Measurements from ENCODE around the gene RAB3GAP2. TPM values are rescaled to one million over a fixed set of nuclear protein-coding genes. Genes with fewer than 3 reads are reported as not detected.
"Not testable (repeated sequence)": the region's sequence is repeated elsewhere in the genome, so short reads cannot be mapped to it uniquely, and the experiment has no call there.

Gene RAB3GAP2
- total RNA-seq, 4 donors from 2014 or later: 16.5 to 24.2 (median 18.0) TPM

- H3K27ac ChIP-seq: no peak overlapping the region
- in situ Hi-C loops (cut with MboI; ENCODE audit: low sequenced_read_pairs in 4 of 4): no loop called here
- H3K4me3 ChIP-seq: no peak overlapping the region
- no peaks in the 10 kb centered on the region for H3K9me3 ChIP-seq
- H3K4me1 ChIP-seq: peaks cover 11 to 29% of the 10 kb centered on the region in 2 donors
- intact Hi-C loops (cut with DNase I; ENCODE audit: low total_unique reads): no loop called here
- ATAC-seq (no peak), DNase-seq (no peak)
- no peaks in the 10 kb centered on the region for H3K27me3 ChIP-seq
- TF ChIP-seq CTCF (IDR thresholded peaks at IDR 0.05 in 4 of 5, conservative IDR thresholded peaks at IDR 0.05 in 1 of 5) (no peak), POLR2A (IDR thresholded peaks at IDR 0.05) (no peak)
- H3K36me3 ChIP-seq: no peaks in the 10 kb centered on the region
Measured at GRCh38 chr1:220221269-220221668, 51.0 kb downstream of the RAB3GAP2 start.

GRCh38 chr1:220220699-220221040, 51.6 kb downstream of the RAB3GAP2 start:
- H3K9me3 ChIP-seq; in situ Hi-C loops (cut with MboI; ENCODE audit: low sequenced_read_pairs in 4 of 4); H3K27ac ChIP-seq; H3K36me3 ChIP-seq; DNase-seq; ATAC-seq; H3K4me3 ChIP-seq; H3K27me3 ChIP-seq; intact Hi-C loops (cut with DNase I; ENCODE audit: low total_unique reads): not testable (repeated sequence)
- H3K4me1 ChIP-seq: peaks cover 11 to 27% of the 10 kb centered on the region in 2 donors

- peaks cover 11 to 22% of the 10 kb centered on the region in 2 donors for H3K4me1 ChIP-seq
- TF ChIP-seq CTCF (IDR thresholded peaks at IDR 0.05 in 4 of 5, conservative IDR thresholded peaks at IDR 0.05 in 1 of 5): no peak
- no peak for TF ChIP-seq POLR2A (IDR thresholded peaks at IDR 0.05)
- ATAC-seq (no peak), DNase-seq (no peak)
- H3K9me3 ChIP-seq: no peaks in the 10 kb centered on the region
- no peaks in the 10 kb centered on the region for H3K27me3 ChIP-seq
- intact Hi-C loops (cut with DNase I; ENCODE audit: low total_unique reads) (loop anchor here (5.0 kb wide), 1 partner anchor 557 kb away; no protein-coding TSS in a partner anchor), in situ Hi-C loops (cut with MboI; ENCODE audit: low sequenced_read_pairs in 4 of 4) (no loop called here)
- no peaks in the 10 kb centered on the region for H3K36me3 ChIP-seq
- H3K27ac ChIP-seq: no peak overlapping the region
- no peak overlapping the region for H3K4me3 ChIP-seq
Measured at GRCh38 chr1:220219865-220220698, 52.2 kb downstream of the RAB3GAP2 start.

GRCh38 chr1:220219136-220219442, 53.2 kb downstream of the RAB3GAP2 start:
- DNase-seq (no peak), ATAC-seq (no peak)
- intact Hi-C loops (cut with DNase I; ENCODE audit: low total_unique reads) (loop anchor here (5.0 kb wide), 1 partner anchor 558 kb away; no protein-coding TSS in a partner anchor), in situ Hi-C loops (cut with MboI; ENCODE audit: low sequenced_read_pairs in 4 of 4) (no loop called here)
- H3K4me3 ChIP-seq: no peak overlapping the region
- no peak overlapping the region for H3K27ac ChIP-seq
- no peaks in the 10 kb centered on the region for H3K27me3 ChIP-seq
- no peaks in the 10 kb centered on the region for H3K9me3 ChIP-seq
- no peak for TF ChIP-seq CTCF (IDR thresholded peaks at IDR 0.05 in 4 of 5, conservative IDR thresholded peaks at IDR 0.05 in 1 of 5)
- no peak for TF ChIP-seq POLR2A (IDR thresholded peaks at IDR 0.05)
- H3K36me3 ChIP-seq: no peaks in the 10 kb centered on the region
- peaks cover 3 to 14% of the 10 kb centered on the region in 2 donors for H3K4me1 ChIP-seq

- peak; percentile 86 to 92 for ATAC-seq
Measured at GRCh38 chr1:220218397-220219135, 53.7 kb downstream of the RAB3GAP2 start.

More at GRCh38 chr1:220218397-220219135, 53.7 kb downstream of the RAB3GAP2 start:
- in situ Hi-C loops (cut with MboI; ENCODE audit: low sequenced_read_pairs in 4 of 4); H3K36me3 ChIP-seq; H3K9me3 ChIP-seq; H3K27ac ChIP-seq; H3K27me3 ChIP-seq; H3K4me3 ChIP-seq: not testable (repeated sequence)
- TF ChIP-seq CTCF (IDR thresholded peaks at IDR 0.05 in 4 of 5, conservative IDR thresholded peaks at IDR 0.05 in 1 of 5): peak; percentile 28 to 56 (median 39)
- peak; percentile 11 to 52 for DNase-seq
- intact Hi-C loops (cut with DNase I; ENCODE audit: low total_unique reads): loop anchor here (5.0 kb wide), 1 partner anchor 559 kb away; no protein-coding TSS in a partner anchor
- peaks cover 3 to 16% of the 10 kb centered on the region in 2 donors for H3K4me1 ChIP-seq
